Transverse colon (tissue), 4 donors: ENCODE data around the gene DGKG. TPM values are rescaled to one million over a fixed set of nuclear protein-coding genes. Genes with fewer than 3 reads are reported as not detected.

ENCODE experiments used
- DNase-seq: peaks from one replicate; pipeline ENCODE4 v3.0.0-alpha.2; 2019
- H3K27ac ChIP-seq, 4 donors: fragments of 200-600 bp; sonication (generic); 2 replicates each; pipeline ENCODE4 v1.5.1; 2016 to 2018; ENCODE audit warnings: inconsistent platforms in 4 of 4
- H3K27me3 ChIP-seq: fragments of 200-600 bp; sonication (generic); 2 replicates; pipeline ENCODE4 v1.5.1; 2017; ENCODE audit warnings: inconsistent platforms
- H3K36me3 ChIP-seq, 4 donors: fragments of 200-600 bp; sonication (generic); 2 replicates each; pipeline ENCODE4 v1.5.1; 2017 to 2019; ENCODE audit warnings: inconsistent platforms in 4 of 4
- H3K4me1 ChIP-seq, 4 donors: fragments of 200-600 bp; sonication (generic); 2 replicates each; pipeline ENCODE4 v1.5.1; 2017 to 2020; ENCODE audit warnings: inconsistent platforms in 4 of 4
- H3K4me3 ChIP-seq, 4 donors: fragments of 200-600 bp; sonication (generic); 1 replicate in 1 of 4; 2 replicates in 3 of 4; pipeline versions ENCODE4 v1.5.1 to v1.6.1; 2017 to 2019; ENCODE audit warnings: inconsistent platforms in 4 of 4
- H3K9me3 ChIP-seq, 2 donors: fragments of 200-600 bp; sonication (generic); 2 replicates each; pipeline ENCODE4 v1.5.1; 2017 to 2019; ENCODE audit warnings: inconsistent platforms in 2 of 2
- EP300 ChIP-seq: sonication (generic); formaldehyde crosslinking; IDR thresholded peaks from one replicate; pipeline ENCODE4 v1.6.1; 2017; ENCODE audit warnings: antibody characterized with exemption, low read depth
- POLR2A ChIP-seq: fragments of 450-650 bp; IDR thresholded peaks from one replicate; pipeline ENCODE4 v1.6.1; 2016; ENCODE audit warnings: antibody characterized with exemption, mild to moderate bottlenecking, moderate library complexity
- POLR2AphosphoS5 ChIP-seq, 3 donors: sonication (generic); formaldehyde crosslinking; IDR thresholded peaks; one replicate each; pipeline ENCODE4 v1.6.1; 2016; ENCODE audit warnings: antibody characterized with exemption in 3 of 3
- WGBS, 2 donors: methylation state at CpG; one replicate each; pipeline ENCODE4 v1.1.5; 2018; ENCODE audit warnings: low coverage in 1 of 2; 5-methylcytosine and 5-hydroxymethylcytosine counted together
- in situ Hi-C, 4 donors: fragments of 200-750 bp; cut with MboI; loops; one replicate each; pipeline versions ENCODE4 v1.15.0 to v1.15.1; 2017; ENCODE audit warnings: low sequenced_read_pairs in 3 of 4, low pct_ligation_motif_present in 1 of 4, low pct_unique_long_range_greater_than_20kb in 1 of 4
- intact Hi-C: fragments of 100-400 bp; cut with DNase I; formaldehyde crosslinking; loops from one replicate; pipeline ENCODE4 v1.15.1; 2023; ENCODE audit warnings: low total_unique reads
- total RNA-seq, 4 donors: library from RNA; depleted of rRNA; stranded (reverse); fragments of >200 nt; gene quantifications; one replicate each; pipeline ENCODE4 v1.1.0, GENCODE V29; 2016
- TF ChIP-seq, protein P1 (sequence below), 5 experiments: fragments of 200-600 bp in 3 of 5; fragments of 450-650 bp in 2 of 5; sonication (generic) in 3 of 5; IDR thresholded peaks; 1 replicate in 2 of 5; 2 replicates in 3 of 5; pipeline ENCODE4 v1.5.1; 2016 to 2017; ENCODE audit warnings: antibody characterized with exemption in 5 of 5, inconsistent platforms in 3 of 5, mild to moderate bottlenecking in 2 of 5, moderate library complexity in 1 of 5

Gene DGKG
- total RNA-seq, 4 donors from 2014 or later: 1.00 to 2.9 (median 1.8) TPM

DNA sequence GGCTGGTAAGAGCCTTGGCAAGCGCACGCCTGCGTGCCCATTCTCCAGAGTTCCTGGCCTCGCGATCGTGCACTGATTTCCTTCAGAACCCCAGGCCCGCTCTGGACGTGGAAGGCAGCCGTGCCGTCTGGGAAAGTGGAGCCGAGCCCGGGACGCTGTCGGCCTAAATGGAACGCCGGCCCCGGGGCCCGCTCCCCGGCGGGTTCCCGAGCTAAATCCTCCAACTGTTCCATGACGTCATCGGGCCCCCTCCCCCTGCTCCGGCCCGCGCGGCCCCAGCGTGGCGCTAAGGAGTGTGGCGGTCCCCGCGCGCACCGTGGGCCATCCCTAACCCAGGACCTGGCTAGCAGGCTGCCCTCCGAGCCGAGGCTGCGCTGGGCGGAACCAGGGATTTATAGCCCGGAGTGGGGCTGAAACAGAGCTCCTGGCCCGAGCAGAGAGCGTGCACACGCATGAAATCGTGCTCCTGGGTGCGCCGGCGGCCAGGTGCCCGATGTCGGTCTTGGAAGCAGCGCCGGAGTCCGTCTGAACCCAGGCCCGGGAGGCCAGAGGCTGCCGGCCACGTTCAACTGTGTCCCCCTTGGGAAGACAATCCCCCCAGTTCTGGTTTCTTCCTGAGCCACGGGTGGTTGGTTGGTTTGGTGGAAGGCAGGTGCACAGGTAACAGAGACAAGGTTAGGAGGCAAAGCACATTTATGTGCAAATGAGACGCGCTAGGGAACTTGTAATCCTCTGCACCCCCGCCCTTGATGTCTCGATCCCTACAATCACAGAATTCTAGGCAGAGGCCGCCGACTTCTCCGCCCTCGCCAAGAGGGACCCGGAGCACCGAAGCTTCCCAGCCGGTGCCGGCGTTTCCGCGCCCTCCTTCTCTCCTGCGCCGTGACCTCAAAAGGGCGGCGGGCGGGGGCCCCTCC, 168.2 kb downstream of the DGKG start:
- Histone ChIP-seq H3K9me3 (no peaks in the 10 kb centered on the region), H3K27me3 (peaks cover 53% of the 10 kb centered on the region), H3K27ac (no peak overlapping the region), H3K36me3 (no peaks in the 10 kb centered on the region), H3K4me3 (peak overlapping the region in 2 of 4 donors; percentile 3 to 37), H3K4me1 (peaks cover 0 to 7% (median 0%) of the 10 kb centered on the region in 4 donors)
- DNase-seq: no peak
- in situ Hi-C loops (no loop called here), intact Hi-C loops (no loop called here)
- 18% methylated on average over 48 of the region's 75 CpGs; no CpG with 5 or more reads in 1 of the 2 donors for WGBS, 2 donors
- TF ChIP-seq POLR2A (no peak), EP300 (no peak), POLR2AphosphoS5 (IDR thresholded peaks at IDR 0.05) (no peak)
- TF ChIP-seq, protein P1, sequence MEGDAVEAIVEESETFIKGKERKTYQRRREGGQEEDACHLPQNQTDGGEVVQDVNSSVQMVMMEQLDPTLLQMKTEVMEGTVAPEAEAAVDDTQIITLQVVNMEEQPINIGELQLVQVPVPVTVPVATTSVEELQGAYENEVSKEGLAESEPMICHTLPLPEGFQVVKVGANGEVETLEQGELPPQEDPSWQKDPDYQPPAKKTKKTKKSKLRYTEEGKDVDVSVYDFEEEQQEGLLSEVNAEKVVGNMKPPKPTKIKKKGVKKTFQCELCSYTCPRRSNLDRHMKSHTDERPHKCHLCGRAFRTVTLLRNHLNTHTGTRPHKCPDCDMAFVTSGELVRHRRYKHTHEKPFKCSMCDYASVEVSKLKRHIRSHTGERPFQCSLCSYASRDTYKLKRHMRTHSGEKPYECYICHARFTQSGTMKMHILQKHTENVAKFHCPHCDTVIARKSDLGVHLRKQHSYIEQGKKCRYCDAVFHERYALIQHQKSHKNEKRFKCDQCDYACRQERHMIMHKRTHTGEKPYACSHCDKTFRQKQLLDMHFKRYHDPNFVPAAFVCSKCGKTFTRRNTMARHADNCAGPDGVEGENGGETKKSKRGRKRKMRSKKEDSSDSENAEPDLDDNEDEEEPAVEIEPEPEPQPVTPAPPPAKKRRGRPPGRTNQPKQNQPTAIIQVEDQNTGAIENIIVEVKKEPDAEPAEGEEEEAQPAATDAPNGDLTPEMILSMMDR (IDR thresholded peaks at IDR 0.05): no peak

- TF ChIP-seq, protein P1 (IDR thresholded peaks at IDR 0.05): no peak
- TF ChIP-seq POLR2AphosphoS5 (IDR thresholded peaks at IDR 0.05): no peak
- TF ChIP-seq POLR2A: no peak
- TF ChIP-seq EP300: no peak
- H3K27me3 ChIP-seq: peaks cover 53% of the 10 kb centered on the region
- intact Hi-C loops (no loop called here), in situ Hi-C loops (no loop called here)
- H3K4me1 ChIP-seq: peaks cover 0 to 7% (median 0%) of the 10 kb centered on the region in 4 donors
- 84 to 85% methylated on average over 4 to 6 of the region's 6 CpGs for WGBS, 2 donors
- DNase-seq: no peak
- H3K36me3 ChIP-seq: no peaks in the 10 kb centered on the region
- H3K9me3 ChIP-seq: no peaks in the 10 kb centered on the region
- H3K4me3 ChIP-seq: no peak overlapping the region
- no peak overlapping the region for H3K27ac ChIP-seq
These were observed 169.2 kb downstream of the DGKG start for GRCh38 chr3:186192823-186193222.

DNA sequence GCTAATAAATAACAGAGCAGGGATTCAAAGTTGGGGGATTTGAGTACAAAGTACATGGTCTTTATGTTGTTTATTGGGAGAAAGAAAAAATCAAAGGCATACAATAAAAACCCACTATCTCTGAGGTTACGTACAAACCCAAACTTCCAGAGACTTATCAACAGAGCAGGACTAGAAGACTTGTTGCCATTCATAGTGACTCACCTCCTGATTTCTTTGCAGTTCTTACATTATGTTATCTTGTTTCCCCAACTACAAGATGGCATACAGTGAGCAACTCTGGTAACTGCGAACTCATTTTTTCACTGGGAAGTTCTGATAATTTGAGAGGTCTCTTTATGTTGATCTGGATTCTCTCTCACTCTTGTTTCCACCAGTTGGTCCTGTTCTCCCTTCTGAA, 172.5 kb downstream of the DGKG start:
- H3K27me3 ChIP-seq: peaks cover 31% of the 10 kb centered on the region
- no peaks in the 10 kb centered on the region for H3K9me3 ChIP-seq
- TF ChIP-seq POLR2A: no peak
- TF ChIP-seq, protein P1 (IDR thresholded peaks at IDR 0.05): no peak
- TF ChIP-seq POLR2AphosphoS5 (IDR thresholded peaks at IDR 0.05): no peak
- no peak for TF ChIP-seq EP300
- H3K36me3 ChIP-seq: no peaks in the 10 kb centered on the region
- no peak overlapping the region for H3K27ac ChIP-seq
- no peak for DNase-seq
- H3K4me1 ChIP-seq: peaks cover 0 to 7% (median 0%) of the 10 kb centered on the region in 4 donors
- in situ Hi-C loops (no loop called here), intact Hi-C loops (no loop called here)
- no peak overlapping the region for H3K4me3 ChIP-seq
- 78 to 88% methylated on average over 2 of the region's 2 CpGs for WGBS, 2 donors

GRCh38 chr3:186187401-186188275, 174.4 kb downstream of the DGKG start:
- Histone ChIP-seq H3K27ac (no peak overlapping the region), H3K4me1 (no peaks in the 10 kb centered on the region), H3K27me3 (peaks cover 12% of the 10 kb centered on the region), H3K9me3 (no peaks in the 10 kb centered on the region), H3K4me3 (no peak overlapping the region), H3K36me3 (no peaks in the 10 kb centered on the region)
- TF ChIP-seq POLR2AphosphoS5 (IDR thresholded peaks at IDR 0.05): no peak
- TF ChIP-seq EP300: no peak
- TF ChIP-seq, protein P1 (IDR thresholded peaks at IDR 0.05): no peak
- TF ChIP-seq POLR2A: no peak
- intact Hi-C loops: no loop called here
- no peak for DNase-seq
- in situ Hi-C loops: no loop called here
- WGBS, 2 donors: 61 to 85% methylated on average over 4 to 11 of the region's 11 CpGs
